OCI-M2 (cell line): ENCODE measurements around the gene COMMD8.
"Not testable (repeated sequence)": the region's sequence is repeated elsewhere in the genome, so short reads cannot be mapped to it uniquely, and the experiment has no call there.

Experiments used
- DNase-seq: peaks from one replicate; lab custom pipeline; 2025; ENCODE audit not compliant: unreplicated experiment; lab: John Stamatoyannopoulos, UW

COMMD8 gene

GRCh38 chr4:47463235-47463956 is at the start of gene COMMD8:
COMMD8 (minus strand) TSS chr4:47463702; CDS start chr4:47463651, 51 bp downstream.
- peak; percentile 5 for DNase-seq

- DNase-seq: no peak
Observed at GRCh38 chr4:47510506-47511143, 47.1 kb upstream of the COMMD8 start.

DNA sequence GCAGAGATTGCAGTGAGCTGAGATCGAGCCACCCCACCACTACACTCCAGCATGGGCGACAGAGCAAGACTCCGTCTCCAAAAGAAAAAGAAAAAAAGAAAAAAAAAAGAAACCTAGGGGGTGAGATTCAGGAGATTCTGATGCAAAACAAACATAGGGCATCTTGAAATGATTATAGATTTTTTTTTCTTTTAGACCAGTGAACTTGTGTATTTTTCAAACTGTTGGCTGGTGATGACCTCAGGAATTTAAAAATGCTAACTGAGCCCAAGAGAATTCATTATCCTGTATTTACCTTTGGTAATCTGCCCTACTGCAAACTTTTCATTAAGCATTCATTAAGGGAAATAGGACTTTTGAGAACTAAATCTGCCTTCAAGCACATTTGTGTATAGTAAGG is 42.2 kb upstream of the COMMD8 start:
- DNase-seq: no peak

DNA sequence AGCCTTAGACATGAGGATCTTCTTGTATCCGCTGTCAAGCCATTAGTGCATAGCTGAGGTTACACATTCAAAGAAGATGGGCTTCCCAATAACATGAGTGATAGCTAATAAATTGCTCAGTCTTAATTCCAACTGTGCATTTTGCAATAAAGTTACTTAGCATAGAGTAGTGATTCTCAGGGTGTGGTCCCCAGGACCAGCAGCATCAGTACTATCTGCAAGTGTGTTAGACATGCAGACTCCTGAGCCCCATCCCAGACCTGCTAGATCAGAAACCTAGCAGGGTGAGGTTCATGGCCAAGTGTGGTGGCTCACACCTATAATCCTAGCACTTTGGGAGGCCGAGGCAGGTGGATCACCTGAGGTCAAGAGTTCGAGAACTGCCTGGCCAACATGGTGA is 41.6 kb upstream of the COMMD8 start:
- DNase-seq: no peak

DNA sequence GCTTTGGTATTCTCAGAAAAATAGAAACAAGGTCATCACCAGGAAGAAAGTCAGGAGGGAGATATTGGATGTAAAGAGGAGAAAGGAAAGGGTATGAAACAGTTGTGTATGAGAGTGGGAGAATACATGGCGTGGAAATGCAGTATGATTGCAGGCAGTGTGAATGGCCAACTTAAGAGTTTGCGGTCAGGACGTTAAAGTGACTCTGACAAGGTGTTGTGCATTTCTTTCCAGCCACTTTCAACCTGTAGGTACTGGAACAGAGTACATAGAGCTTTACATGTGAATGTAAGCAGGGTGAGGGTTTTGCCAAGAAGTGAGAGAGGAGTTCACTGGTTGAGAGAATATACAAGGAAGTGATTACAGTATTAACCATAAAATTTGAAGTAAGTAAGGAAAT is 37.3 kb upstream of the COMMD8 start:
- no peak for DNase-seq

DNA sequence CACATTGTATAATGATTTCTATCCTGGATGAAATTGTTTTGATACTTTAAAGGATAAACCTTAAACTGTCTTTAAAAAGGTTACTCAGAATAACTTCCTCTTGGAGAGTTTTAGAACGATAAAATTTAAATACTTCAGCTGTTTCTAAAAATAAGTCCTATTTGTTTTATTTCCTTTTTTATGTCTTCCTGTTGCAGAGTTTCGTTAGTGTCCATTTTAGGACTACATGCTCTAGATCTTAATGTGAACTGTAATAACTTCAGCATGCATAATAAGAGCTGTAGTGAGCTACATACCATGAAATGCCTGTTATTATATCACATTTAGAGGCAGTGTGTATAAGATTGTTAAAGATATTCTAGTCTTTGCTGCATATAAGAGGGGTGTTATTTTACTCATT is 36.2 kb upstream of the COMMD8 start:
- no peak for DNase-seq

- DNase-seq: no peak
Observed at GRCh38 chr4:47498899-47499298, 35.4 kb upstream of the COMMD8 start.

DNA sequence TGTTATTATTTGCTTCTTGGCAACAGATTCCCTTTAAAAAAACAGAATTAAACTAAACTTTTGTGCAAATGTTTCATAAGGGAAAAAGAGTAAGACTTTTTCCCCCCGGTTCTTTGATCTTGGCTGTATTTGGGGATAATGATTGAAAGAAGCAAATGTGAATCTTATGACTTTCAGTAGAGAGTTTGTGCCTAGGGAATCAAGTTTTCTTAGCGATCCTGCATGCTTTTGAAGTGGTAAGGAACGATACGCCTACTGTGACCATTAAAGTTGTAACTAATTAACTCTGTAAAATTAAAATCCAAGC is 30.6 kb upstream of the COMMD8 start:
- DNase-seq: no peak

- no peak for DNase-seq
Observed at GRCh38 chr4:47493238-47494123, 30.0 kb upstream of the COMMD8 start.

- no peak for DNase-seq
Observed at GRCh38 chr4:47490550-47490949, 27.0 kb upstream of the COMMD8 start.

- no peak for DNase-seq
Observed at GRCh38 chr4:47488706-47489105, 25.2 kb upstream of the COMMD8 start.

GRCh38 chr4:47486727-47487126 is 23.2 kb upstream of the COMMD8 start:
- not testable (repeated sequence) for DNase-seq

- DNase-seq: no peak
Observed at GRCh38 chr4:47486231-47486673, 22.8 kb upstream of the COMMD8 start.

DNA sequence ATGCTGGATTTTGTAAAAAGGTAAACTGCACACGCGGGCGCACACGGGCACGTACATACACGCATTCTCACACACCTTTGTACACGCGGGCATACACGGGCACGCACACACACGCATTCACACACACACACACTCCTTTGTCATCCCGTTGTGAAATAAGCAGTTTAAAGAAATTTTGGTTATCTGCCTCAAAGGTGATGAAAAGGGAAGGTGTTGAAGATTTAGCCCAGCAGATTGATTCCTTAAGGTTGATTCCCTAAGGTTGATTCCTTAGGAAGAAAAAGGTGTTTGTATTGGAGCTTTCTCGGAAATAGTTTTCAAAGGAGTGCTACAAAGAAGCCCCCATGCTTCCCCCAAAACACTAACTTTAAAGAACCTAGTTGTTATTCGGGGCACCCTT is 22.3 kb upstream of the COMMD8 start:
- no peak for DNase-seq

DNA sequence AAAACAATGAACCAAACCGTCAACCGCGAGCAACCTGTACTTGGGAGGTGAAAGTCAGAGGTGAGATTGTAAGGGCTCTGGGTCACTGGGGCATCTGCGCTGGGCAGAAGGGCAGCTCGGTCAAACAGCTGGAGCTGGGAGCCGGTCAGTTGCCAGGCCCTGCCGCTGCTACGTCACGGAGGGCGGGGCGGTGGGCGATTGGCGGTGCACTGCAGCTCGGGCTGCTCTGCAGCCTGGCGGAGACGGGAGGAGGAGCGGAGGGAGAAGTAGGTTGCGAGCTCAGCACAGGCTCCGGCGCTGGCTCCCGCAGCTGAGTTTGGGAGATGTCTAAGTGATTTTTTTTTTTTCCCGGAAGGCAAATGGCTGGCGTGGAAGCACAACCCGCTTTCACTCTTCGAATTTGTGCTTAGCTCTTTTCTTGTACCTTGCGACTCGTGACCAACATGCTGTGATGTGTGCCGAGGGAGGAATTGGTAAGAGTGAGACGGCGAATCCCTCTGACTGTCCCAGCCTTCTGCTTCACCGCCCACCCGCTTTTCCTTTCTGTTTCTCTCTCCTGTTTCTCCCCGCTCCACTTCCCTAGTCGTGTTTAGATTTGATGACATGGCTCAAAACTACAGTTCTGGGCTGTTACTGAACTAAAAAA is 21.7 kb upstream of the COMMD8 start, which contains the start of gene ATP10D:
Gene ATP10D (plus strand): TSS at position 229 of the 646 bp plus-strand sequence. CDS start 27,266 bp downstream, outside the sequence.
- peak; percentile 55 for DNase-seq

DNA sequence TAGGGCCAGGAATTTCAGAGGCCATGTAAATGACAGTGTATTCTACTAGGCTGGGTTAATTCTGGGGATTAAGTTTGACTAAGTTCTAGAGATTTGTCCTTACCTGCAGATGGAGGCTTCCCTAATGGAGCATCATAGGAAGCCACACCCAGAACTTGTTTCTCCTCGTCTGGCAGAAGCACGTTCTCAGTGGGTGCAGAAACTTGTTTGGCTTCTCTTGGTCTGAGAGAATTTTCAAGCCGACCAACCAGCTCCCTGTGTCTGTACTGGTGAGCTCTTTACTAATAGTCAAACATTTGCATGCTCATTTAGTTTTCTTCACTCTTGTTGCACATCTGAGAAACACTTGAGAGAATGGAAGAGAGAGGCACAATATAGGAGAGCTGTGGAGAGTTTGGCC is 20.7 kb upstream of the COMMD8 start:
- DNase-seq: no peak

DNA sequence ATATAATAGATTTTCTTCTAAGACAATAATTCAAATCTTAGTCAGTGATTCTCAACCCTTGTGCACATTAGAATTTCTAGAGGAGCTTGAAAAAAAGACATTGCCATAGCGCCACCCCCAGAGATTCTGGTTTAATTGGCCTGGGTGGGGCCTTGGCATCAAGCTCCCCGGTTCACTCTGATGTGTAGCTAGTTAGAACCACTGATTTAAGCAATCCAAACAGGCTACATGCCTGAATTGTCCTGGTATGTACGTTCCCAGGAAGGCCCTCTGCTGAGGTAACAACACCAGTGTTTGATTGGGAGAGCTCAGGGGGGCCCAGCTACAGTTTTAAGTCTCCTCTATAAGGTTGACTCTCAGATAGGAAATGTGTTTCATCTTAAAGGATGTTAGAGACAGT is 20.2 kb upstream of the COMMD8 start:
- DNase-seq: no peak

- DNase-seq: no peak
Observed at GRCh38 chr4:47482326-47482725, 18.8 kb upstream of the COMMD8 start.

DNA sequence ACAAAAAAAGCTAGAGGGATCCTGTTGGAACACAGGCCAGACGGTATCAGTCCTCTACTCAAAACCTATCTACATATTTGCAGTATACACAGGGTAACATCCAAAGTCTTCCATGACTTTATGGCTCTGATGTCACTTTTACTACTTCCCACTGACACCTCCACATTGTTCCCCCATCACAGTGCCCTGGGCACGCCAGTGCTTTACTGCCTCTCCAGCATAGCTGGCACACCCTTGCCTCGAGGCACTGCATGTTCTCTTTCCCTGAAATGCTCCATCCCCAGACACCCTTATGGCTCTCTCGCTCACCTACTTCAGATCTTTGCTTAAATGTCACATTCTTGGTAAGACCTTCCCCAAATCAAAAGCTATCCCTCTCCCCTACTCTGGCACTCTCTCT is 15.3 kb upstream of the COMMD8 start:
- no peak for DNase-seq

DNA sequence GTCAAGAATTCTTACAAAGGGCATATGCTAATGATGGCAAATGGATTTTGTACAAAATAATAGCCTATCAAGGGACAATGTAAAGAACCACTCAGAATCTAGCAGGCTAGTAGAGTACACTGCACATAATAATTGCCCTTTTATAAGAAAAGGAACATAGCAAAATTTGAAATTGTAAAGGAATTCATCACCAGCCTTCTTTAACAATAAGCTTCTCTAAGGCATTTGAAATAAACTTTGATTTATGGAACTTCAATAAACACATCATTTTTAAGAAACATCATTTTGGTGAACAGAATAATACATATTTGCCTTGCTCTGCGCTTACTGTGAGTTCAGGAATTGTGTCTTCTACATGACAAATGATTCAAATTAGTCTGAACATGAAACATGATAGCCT is 11.9 kb upstream of the COMMD8 start:
- DNase-seq: no peak

- no peak for DNase-seq
Observed at GRCh38 chr4:47474799-47475198, 11.3 kb upstream of the COMMD8 start.
